MCF 10A (cell line): ENCODE data around the gene RASEF. TPM values are rescaled to one million over a fixed set of nuclear protein-coding genes. Genes with fewer than 3 reads are reported as not detected.

Source experiments
- BruUV-seq: library from RNA; stranded (reverse); fragments of 400-500 nt; replicated peaks from 2 replicates; lab custom pipeline; 2021; lab: Mats Ljungman, UMichigan
- CTCF ChIA-PET: fragments of 300-600 bp; sonication (Branson Sonifier 250); formaldehyde crosslinking; extraction: SDS; loops from one replicate; lab custom pipeline; 2021; ENCODE audit warnings: antibody characterized with exemption, inconsistent platforms; lab: Yijun Ruan, JAX
- POLR2A ChIA-PET: fragments of 300-600, 350-650 bp; sonication (Branson Sonifier 250); formaldehyde crosslinking; extraction: SDS; loops from one replicate; lab custom pipeline; 2020; ENCODE audit warnings: antibody characterized with exemption, inconsistent platforms; lab: Yijun Ruan, JAX
- DNase-seq: peaks from one replicate; pipeline ENCODE4 v3.0.0-alpha.2; 2018; ENCODE audit not compliant: unreplicated experiment
- H3K27ac Mint-ChIP-seq: one replicate; pipeline ENCODE4 v1.8.0; 2022; ENCODE audit warnings: mild to moderate bottlenecking, low read depth, mixed read lengths; ENCODE audit not compliant: unreplicated experiment
- H3K27me3 Mint-ChIP-seq: one replicate; pipeline ENCODE4 v1.8.0; 2022; ENCODE audit warnings: mixed read lengths; ENCODE audit not compliant: insufficient read depth, unreplicated experiment
- H3K36me3 Mint-ChIP-seq: one replicate; pipeline ENCODE4 v1.8.0; 2022; ENCODE audit warnings: mild to moderate bottlenecking, moderate library complexity, mixed read lengths; ENCODE audit not compliant: insufficient read depth, unreplicated experiment
- H3K4me1 Mint-ChIP-seq: one replicate; pipeline ENCODE4 v1.8.0; 2022; ENCODE audit warnings: mixed read lengths; ENCODE audit not compliant: insufficient read depth, unreplicated experiment
- H3K4me3 Mint-ChIP-seq: one replicate; pipeline ENCODE4 v1.8.0; 2022; ENCODE audit warnings: mild to moderate bottlenecking, moderate library complexity, mixed read lengths; ENCODE audit not compliant: unreplicated experiment
- H3K9me3 Mint-ChIP-seq: one replicate; pipeline ENCODE4 v1.8.0; 2022; ENCODE audit warnings: mixed read lengths; ENCODE audit not compliant: unreplicated experiment
- CTCF ChIP-seq: fragments of 200-600 bp; IDR thresholded peaks from one replicate; pipeline ENCODE4 v1.8.0; 2022; ENCODE audit warnings: antibody characterized with exemption, mild to moderate bottlenecking; ENCODE audit not compliant: unreplicated experiment
- intact Hi-C: fragments of 100-400 bp; cut with micrococcal nuclease; formaldehyde crosslinking; loops from 2 replicates; pipeline ENCODE4 v1.14.1; 2022
- total RNA-seq: library from RNA; stranded (reverse); gene quantifications from 2 replicates; pipeline ENCODE4 v1.2.3, GENCODE V29; 2022

The RASEF gene
- total RNA-seq, 1 experiment from 2014 or later = 7.5 TPM

- H3K9me3 Mint-ChIP-seq = no peaks in the 10 kb centered on the region
- intact Hi-C loops = no loop called here
- no peak for DNase-seq
- no peaks in the 10 kb centered on the region for H3K27me3 Mint-ChIP-seq
- POLR2A ChIA-PET = no interaction called here
- CTCF ChIA-PET = no interaction called here
- no TSS peak for BruUV-seq
- H3K27ac Mint-ChIP-seq = no peak overlapping the region
- TF ChIP-seq CTCF = no peak
- H3K36me3 Mint-ChIP-seq = peaks cover 25% of the 10 kb centered on the region
- no peaks in the 10 kb centered on the region for H3K4me1 Mint-ChIP-seq
- H3K4me3 Mint-ChIP-seq = no peak overlapping the region
Observed at GRCh38 chr9:82991671-82992070, 71.3 kb downstream of the RASEF start.

- Mint-ChIP-seq H3K9me3 (no peaks in the 10 kb centered on the region), H3K4me3 (no peak overlapping the region), H3K36me3 (peaks cover 23% of the 10 kb centered on the region), H3K27me3 (no peaks in the 10 kb centered on the region), H3K4me1 (no peaks in the 10 kb centered on the region), H3K27ac (no peak overlapping the region)
- intact Hi-C loops = no loop called here
- no TSS peak for BruUV-seq
- CTCF ChIA-PET = interaction anchor here (0.7 kb wide), 1 partner anchor 1115 kb away, joined by 3 read pairs; no protein-coding TSS in a partner anchor
- POLR2A ChIA-PET = no interaction called here
- no peak for TF ChIP-seq CTCF
- no peak for DNase-seq
Observed at GRCh38 chr9:82989929-82990328, 73.0 kb downstream of the RASEF start.

- Mint-ChIP-seq H3K36me3 (peaks cover 20% of the 10 kb centered on the region), H3K27me3 (no peaks in the 10 kb centered on the region), H3K27ac (no peak overlapping the region), H3K4me3 (no peak overlapping the region), H3K9me3 (no peaks in the 10 kb centered on the region), H3K4me1 (no peaks in the 10 kb centered on the region)
- no peak for DNase-seq
- POLR2A ChIA-PET = no interaction called here
- no TSS peak for BruUV-seq
- no peak for TF ChIP-seq CTCF
- CTCF ChIA-PET = interaction anchor here (0.8 kb wide), 1 partner anchor 24 kb away, joined by 3 read pairs; no protein-coding TSS in a partner anchor
- intact Hi-C loops = no loop called here
Observed at GRCh38 chr9:82988488-82988887, 74.5 kb downstream of the RASEF start.

- BruUV-seq = no TSS peak
- no peak for TF ChIP-seq CTCF
Observed at GRCh38 chr9:82987370-82988189, 75.4 kb downstream of the RASEF start.

More at GRCh38 chr9:82987370-82988189, 75.4 kb downstream of the RASEF start:
- intact Hi-C loops = no loop called here
- no peak overlapping the region for H3K4me3 Mint-ChIP-seq
- H3K4me1 Mint-ChIP-seq = peaks cover 2% of the 10 kb centered on the region
- no peak overlapping the region for H3K27ac Mint-ChIP-seq
- no peaks in the 10 kb centered on the region for H3K27me3 Mint-ChIP-seq
- no peaks in the 10 kb centered on the region for H3K9me3 Mint-ChIP-seq
- peaks cover 14% of the 10 kb centered on the region for H3K36me3 Mint-ChIP-seq
- ChIA-PET CTCF (interaction anchor here (0.8 kb wide), 1 partner anchor 23 kb away, joined by 3 read pairs; no protein-coding TSS in a partner anchor), POLR2A (interaction anchor here (0.6 kb wide), 1 partner anchor 75 kb away, joined by 3 read pairs; no protein-coding TSS in a partner anchor)
- DNase-seq = no peak
